ENCODE results near the gene OLFM1.

Gene OLFM1

GRCh38 chr9:135167356-135167755 lies 79.9 kb downstream of the OLFM1 start:
- H3K4me3 ChIP-seq (ENCODE audit: low read depth, low read length): no peak overlapping the region
- no peak for DNase-seq (ENCODE audit: low read depth)
- TF ChIP-seq, protein P1, sequence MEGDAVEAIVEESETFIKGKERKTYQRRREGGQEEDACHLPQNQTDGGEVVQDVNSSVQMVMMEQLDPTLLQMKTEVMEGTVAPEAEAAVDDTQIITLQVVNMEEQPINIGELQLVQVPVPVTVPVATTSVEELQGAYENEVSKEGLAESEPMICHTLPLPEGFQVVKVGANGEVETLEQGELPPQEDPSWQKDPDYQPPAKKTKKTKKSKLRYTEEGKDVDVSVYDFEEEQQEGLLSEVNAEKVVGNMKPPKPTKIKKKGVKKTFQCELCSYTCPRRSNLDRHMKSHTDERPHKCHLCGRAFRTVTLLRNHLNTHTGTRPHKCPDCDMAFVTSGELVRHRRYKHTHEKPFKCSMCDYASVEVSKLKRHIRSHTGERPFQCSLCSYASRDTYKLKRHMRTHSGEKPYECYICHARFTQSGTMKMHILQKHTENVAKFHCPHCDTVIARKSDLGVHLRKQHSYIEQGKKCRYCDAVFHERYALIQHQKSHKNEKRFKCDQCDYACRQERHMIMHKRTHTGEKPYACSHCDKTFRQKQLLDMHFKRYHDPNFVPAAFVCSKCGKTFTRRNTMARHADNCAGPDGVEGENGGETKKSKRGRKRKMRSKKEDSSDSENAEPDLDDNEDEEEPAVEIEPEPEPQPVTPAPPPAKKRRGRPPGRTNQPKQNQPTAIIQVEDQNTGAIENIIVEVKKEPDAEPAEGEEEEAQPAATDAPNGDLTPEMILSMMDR (conservative IDR thresholded peaks at IDR 0.05; ENCODE audit: low read depth, low read length): no peak

GRCh38 chr9:135167849-135168655 lies 80.6 kb downstream of the OLFM1 start:
- no peak for DNase-seq (ENCODE audit: low read depth)
- no peak overlapping the region for H3K4me3 ChIP-seq (ENCODE audit: low read depth, low read length)
- TF ChIP-seq, protein P1 (conservative IDR thresholded peaks at IDR 0.05; ENCODE audit: low read depth, low read length): no peak

GRCh38 chr9:135169709-135170226 lies 82.3 kb downstream of the OLFM1 start:
- TF ChIP-seq, protein P1 (conservative IDR thresholded peaks at IDR 0.05; ENCODE audit: low read depth, low read length): no peak
- H3K4me3 ChIP-seq (ENCODE audit: low read depth, low read length): no peak overlapping the region
- DNase-seq (ENCODE audit: low read depth): no peak

DNA sequence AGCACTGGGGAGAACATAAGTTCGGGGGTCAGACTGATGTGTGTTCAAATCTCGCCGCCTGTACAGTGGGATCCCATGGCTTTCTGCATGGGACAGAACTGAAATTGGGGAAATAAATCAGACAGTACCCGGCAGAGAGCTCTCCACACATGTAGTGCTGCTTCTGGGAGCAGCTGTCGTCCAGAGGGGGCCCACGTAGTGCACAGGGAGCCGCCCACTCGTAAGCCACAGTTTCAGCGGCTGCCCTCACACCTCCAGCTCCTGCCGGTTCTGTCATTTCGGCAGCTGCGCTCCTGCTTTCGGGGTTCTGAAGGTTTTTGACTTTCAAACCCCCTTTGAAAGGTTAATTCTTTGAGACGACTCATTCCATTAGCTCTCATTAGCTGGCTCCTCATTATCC lies 83.1 kb downstream of the OLFM1 start:
- DNase-seq (ENCODE audit: low read depth): no peak
- TF ChIP-seq, protein P1 (conservative IDR thresholded peaks at IDR 0.05; ENCODE audit: low read depth, low read length): no peak
- H3K4me3 ChIP-seq (ENCODE audit: low read depth, low read length): no peak overlapping the region
